ENCODE results near the gene RHBG. TPM values are rescaled to one million over a fixed set of nuclear protein-coding genes. Genes with fewer than 3 reads are reported as not detected.

Gene RHBG
- total RNA-seq, 1 donor, result not detected

DNA sequence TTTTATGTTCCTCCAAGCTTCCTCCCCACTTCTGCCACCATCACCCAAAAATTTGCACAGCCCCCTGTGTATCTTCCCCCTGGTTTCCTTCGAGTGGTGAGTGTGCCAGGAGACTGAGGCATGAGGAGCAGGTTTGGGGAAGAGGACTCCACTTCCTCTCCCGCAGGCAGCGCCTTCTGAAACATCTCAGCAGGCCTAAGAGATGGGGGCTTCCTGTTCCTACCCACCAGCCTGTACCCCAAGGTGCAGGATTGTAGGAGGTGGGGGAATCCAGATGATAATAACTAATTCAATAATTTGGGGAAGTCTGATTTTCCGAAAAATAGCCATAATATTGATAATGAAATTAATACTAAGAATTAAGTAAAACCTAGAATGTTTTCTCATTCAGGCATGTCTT is 62.4 kb downstream of the RHBG start:
- Histone ChIP-seq H3K27me3 (ENCODE audit: insufficient read depth, low read length) (peaks cover 94% of the 10 kb centered on the region), H3K4me3 (ENCODE audit: low read length) (no peak overlapping the region), H3K9me3 (ENCODE audit: low read depth, low read length) (no peaks in the 10 kb centered on the region), H3K4me1 (ENCODE audit: insufficient read depth, low read length) (peaks cover 13% of the 10 kb centered on the region)

DNA sequence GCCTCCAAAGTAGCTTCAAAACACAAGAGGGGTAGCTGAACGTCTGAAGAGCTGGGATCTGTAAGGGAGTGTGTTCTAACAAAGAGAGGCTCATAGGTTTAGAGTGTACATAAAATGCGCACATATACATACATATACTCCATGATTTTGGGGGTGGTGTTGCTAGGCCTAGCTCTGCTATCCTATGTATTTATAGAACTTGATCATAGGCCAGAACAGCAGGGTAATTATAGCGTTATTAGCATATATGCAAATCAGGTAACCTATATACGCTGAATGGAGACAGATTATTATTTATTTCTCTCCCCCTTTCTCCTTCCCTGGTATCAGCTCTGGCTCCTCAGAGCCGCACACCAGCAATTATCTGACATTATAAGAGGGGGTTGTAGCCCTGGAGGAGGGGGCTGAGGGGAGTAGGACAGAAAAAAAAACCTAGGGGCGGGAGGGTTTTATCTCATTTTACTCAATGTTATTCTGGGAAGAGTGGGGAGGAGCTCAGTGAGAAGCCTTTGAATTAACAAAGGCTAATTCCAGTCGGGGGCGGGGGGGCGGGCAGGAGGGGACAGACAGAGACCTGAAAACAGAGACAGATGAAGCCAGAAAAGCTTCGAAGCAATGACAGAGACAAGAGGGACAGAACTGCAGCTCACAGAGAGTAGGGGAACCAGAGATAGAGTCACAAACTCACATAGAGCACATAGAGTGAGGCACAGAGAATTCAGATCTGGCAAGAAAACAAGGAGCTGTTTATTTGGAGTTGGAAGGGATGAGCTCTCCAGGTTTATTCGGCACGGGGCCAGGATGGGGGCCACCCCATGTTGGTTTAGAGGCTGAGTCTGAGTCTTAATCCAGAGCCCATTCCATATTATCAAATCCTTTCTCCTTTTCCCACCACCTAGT is 63.0 kb downstream of the RHBG start:
- Histone ChIP-seq H3K4me1 (ENCODE audit: insufficient read depth, low read length) (peaks cover 20% of the 10 kb centered on the region), H3K4me3 (ENCODE audit: low read length) (no peak overlapping the region), H3K27me3 (ENCODE audit: insufficient read depth, low read length) (peaks cover 94% of the 10 kb centered on the region), H3K9me3 (ENCODE audit: low read depth, low read length) (no peaks in the 10 kb centered on the region)

DNA sequence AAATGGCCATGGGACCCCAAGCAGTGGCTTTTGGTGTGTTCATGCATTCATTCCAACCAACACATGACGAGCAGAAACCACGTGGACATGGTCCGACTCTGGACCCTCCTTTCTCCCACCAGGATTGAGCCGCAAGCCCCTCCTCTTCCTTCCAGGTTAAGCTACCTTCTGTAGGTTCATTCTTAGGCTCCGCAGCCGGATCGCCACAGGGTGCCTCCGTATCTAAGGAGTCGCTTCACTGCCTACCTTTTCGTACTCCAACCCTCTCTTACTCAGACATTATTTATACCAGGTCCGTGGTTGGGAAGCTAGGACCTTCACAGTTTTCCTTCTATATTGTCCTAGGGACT is 63.6 kb downstream of the RHBG start:
- no peak overlapping the region for H3K4me3 ChIP-seq (ENCODE audit: low read length)
- H3K4me1 ChIP-seq (ENCODE audit: insufficient read depth, low read length), result peaks cover 25% of the 10 kb centered on the region
- H3K9me3 ChIP-seq (ENCODE audit: low read depth, low read length), result no peaks in the 10 kb centered on the region
- peaks cover 94% of the 10 kb centered on the region for H3K27me3 ChIP-seq (ENCODE audit: insufficient read depth, low read length)

DNA sequence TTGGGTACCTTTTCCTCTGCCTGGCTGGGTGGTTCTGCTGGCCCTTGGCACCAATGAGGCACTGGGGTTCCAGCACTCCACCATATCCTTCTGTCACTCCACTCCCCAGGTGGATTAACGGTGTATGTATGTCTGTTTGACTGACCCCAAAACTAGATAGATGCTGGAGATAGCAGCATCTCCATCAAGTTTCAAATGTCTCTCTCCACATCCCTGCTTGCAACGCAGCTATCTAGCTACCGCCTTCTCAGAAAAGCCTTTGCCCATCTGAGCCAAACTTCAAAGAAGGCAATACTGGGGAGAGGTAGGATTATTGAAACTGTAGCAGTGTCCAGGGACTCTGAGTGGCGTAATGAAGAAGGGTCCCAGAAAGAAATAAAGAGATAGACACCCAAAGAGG is 64.0 kb downstream of the RHBG start:
- H3K9me3 ChIP-seq (ENCODE audit: low read depth, low read length), result no peaks in the 10 kb centered on the region
- H3K4me1 ChIP-seq (ENCODE audit: insufficient read depth, low read length), result peaks cover 25% of the 10 kb centered on the region
- H3K27me3 ChIP-seq (ENCODE audit: insufficient read depth, low read length), result peaks cover 94% of the 10 kb centered on the region
- H3K4me3 ChIP-seq (ENCODE audit: low read length), result no peak overlapping the region

DNA sequence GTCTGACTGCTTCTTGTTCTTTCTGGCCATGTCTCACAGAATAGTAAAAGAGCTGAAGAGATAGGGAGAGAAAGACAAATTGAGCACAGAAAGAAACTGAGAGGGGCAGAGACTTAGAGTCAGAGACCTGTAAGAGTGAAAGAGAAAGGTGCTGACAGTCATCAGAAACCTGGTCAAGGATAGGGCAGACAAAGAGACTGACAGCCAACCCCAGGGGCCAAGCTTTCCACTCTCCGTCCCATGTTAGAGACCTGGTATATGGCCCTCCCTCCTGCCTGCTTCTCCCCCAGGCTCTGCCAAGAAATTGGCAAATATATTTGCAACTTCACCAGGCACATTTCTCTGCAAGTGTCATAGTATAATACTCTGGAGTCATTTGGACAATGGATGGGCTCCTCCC is 64.6 kb downstream of the RHBG start:
- Histone ChIP-seq H3K4me3 (ENCODE audit: low read length) (no peak overlapping the region), H3K4me1 (ENCODE audit: insufficient read depth, low read length) (peaks cover 25% of the 10 kb centered on the region), H3K9me3 (ENCODE audit: low read depth, low read length) (no peaks in the 10 kb centered on the region), H3K27me3 (ENCODE audit: insufficient read depth, low read length) (peaks cover 94% of the 10 kb centered on the region)

Other genes starting within 250 kb of the RHBG start
- gene SEMA4A, start 215.6 kb upstream of the RHBG start, total RNA-seq, result 30.4 TPM
- 12.7 TPM for gene SLC25A44, start 175.1 kb upstream of the RHBG start, total RNA-seq
- gene PMF1, start 156.2 kb upstream of the RHBG start, total RNA-seq, result 59.0 TPM
- gene BGLAP, start 127.0 kb upstream of the RHBG start, total RNA-seq, result 0.31 TPM
- gene PAQR6, start 121.2 kb upstream of the RHBG start, total RNA-seq, result 0.94 TPM
- gene SMG5, start 86.4 kb upstream of the RHBG start, total RNA-seq, result 38.8 TPM
- gene TMEM79, start 84.9 kb upstream of the RHBG start, total RNA-seq, result 0.42 TPM
- gene GLMP, start 73.5 kb upstream of the RHBG start, total RNA-seq, result 16.5 TPM
- gene VHLL, start 69.9 kb upstream of the RHBG start, total RNA-seq, result not detected
- gene CCT3, start 30.9 kb upstream of the RHBG start, total RNA-seq, result 119 TPM
- gene TSACC, start 30.7 kb upstream of the RHBG start, total RNA-seq, result not detected
- gene MEF2D, start 131.6 kb downstream of the RHBG start, total RNA-seq, result 52.7 TPM
- 0.10 TPM for gene IQGAP3, start 203.4 kb downstream of the RHBG start, total RNA-seq
- 1.2 TPM for gene TTC24, start 210.5 kb downstream of the RHBG start, total RNA-seq
- 23.9 TPM for gene NAXE, start 222.6 kb downstream of the RHBG start, total RNA-seq
- gene GPATCH4, start 232.3 kb downstream of the RHBG start, total RNA-seq, result 15.0 TPM

All from mononuclear cell (primary cell).